Stimulated activated CD4-positive, alpha-beta T cell treated with anti-CD3 and anti-CD28 coated beads, Interleukin-1b, Interleukin-23, amount 100 ng/mL, for 1 hour (primary cell): Measurements from ENCODE around the gene HOXD8.

Experiments
- DNase-seq, 2 donors: peaks; one replicate each; pipeline ENCODE4 v3.0.0-alpha.2; 2020; ENCODE audit warnings: low read depth in 2 of 2

The HOXD8 gene

DNA sequence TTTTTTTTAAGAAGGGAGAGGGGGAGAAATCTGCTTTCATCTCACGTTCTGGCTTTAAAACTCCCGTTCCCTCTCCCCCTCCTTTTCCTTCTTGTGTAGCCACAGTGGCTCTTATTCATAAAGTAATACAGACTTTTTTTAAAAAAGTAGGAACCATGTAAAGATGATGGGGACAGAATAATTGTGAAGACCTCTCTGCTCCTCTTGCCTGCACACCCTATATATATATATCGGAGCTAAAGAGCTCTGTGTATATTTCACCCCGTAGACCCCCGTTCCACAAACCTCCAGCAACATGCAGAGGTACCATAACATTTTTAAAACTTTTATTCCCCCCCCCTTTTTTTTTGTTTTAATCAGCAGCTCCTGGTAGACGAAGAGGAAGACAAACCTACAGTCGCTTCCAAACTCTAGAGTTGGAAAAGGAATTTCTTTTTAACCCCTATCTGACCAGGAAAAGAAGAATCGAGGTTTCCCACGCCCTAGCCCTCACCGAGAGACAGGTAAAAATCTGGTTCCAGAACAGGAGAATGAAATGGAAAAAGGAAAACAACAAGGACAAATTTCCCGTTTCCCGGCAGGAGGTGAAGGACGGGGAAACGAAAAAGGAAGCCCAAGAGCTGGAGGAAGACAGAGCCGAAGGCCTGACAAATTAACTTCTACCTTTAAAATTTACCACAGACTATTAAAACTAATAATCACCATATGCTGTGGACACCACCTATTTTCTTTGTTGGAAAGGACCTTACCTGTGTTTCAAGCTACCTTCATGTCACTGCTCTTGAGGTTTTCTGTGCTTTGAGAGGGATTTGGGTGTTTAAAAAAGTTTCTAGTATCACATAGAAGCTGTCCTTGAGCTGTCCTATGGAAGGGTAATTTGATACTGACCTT is 1.7 kb downstream of the HOXD8 start:
- no peak for DNase-seq

GRCh38 chr2:176131848-176132158 is 2.3 kb downstream of the HOXD8 start:
- DNase-seq = no peak

GRCh38 chr2:176132205-176133171 is 3.0 kb downstream of the HOXD8 start:
- no peak for DNase-seq

DNA sequence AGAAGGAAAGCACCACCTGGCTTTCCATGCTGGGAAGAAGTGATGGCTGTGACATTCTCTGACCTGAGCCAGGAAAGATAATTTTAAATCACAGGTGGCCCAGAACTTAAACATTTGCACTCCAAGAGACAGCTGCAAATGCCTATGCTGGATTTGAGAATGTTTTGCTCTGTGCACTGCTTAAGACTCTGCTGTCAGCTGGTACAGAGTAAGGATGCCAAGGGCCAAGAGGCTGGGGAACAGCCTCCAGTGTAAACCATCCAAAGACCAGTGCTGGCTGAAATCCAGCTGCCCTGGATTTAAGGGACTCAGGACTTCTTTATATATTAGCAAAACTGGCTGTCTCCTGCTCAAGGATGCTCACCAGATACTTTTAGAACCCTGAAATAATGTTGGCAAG is 3.9 kb downstream of the HOXD8 start:
- no peak for DNase-seq

- no peak for DNase-seq
Observed at GRCh38 chr2:176134035-176134434, 4.5 kb downstream of the HOXD8 start.

- DNase-seq = no peak
Observed at GRCh38 chr2:176135035-176135440, 5.5 kb downstream of the HOXD8 start.

DNA sequence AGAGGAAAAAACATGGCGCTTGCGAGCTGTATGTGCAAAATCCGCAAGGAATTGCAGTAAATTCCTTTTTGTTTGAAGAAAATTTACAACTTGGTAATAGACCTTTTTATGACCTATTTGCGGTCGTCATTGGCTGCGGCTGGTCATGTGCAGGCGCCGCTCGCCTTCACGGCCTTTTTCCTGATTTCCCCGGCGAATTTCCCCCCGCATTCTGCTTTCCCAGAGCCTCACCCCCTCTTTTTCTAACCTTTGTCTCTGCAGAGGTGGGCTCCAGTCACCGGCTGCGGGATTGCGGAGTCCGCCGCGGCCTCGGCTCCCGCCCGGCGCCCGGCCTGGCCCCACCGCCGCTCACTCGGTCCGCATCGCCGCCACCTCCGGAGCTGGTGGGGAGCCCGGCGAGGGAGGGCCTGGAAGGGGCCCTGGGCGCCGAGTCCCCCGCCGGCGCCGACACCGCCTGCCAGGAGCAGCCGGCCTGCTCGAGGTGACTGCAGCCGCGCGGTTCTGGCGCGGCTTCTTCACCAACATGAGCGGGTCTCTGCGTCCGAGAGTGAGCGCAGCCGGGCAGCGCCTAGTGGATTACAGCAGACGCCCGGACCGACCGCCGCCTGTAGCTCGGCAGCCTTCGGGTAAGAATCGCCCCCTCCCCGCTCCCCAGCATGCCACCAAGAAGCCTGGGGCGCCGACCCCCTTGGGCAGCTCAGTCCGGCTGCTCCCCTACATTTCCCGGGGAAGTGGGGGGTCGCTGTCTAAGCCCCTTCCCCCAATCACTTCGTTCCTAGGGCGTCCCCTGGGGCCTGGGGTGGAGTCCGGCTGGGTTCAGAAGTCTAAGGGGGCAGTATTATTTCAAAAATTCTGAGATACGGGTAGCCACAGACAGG is 7.1 kb downstream of the HOXD8 start:
- no peak for DNase-seq

- no peak for DNase-seq
Observed at GRCh38 chr2:176137252-176137580, 7.7 kb downstream of the HOXD8 start.

- DNase-seq = no peak
Observed at GRCh38 chr2:176137906-176138305, 8.4 kb downstream of the HOXD8 start.

- no peak for DNase-seq
Observed at GRCh38 chr2:176138526-176138922, 9.0 kb downstream of the HOXD8 start.

- DNase-seq = no peak
Observed at GRCh38 chr2:176138923-176139660, 9.6 kb downstream of the HOXD8 start.

- no peak for DNase-seq
Observed at GRCh38 chr2:176139661-176140512, 10.4 kb downstream of the HOXD8 start.

DNA sequence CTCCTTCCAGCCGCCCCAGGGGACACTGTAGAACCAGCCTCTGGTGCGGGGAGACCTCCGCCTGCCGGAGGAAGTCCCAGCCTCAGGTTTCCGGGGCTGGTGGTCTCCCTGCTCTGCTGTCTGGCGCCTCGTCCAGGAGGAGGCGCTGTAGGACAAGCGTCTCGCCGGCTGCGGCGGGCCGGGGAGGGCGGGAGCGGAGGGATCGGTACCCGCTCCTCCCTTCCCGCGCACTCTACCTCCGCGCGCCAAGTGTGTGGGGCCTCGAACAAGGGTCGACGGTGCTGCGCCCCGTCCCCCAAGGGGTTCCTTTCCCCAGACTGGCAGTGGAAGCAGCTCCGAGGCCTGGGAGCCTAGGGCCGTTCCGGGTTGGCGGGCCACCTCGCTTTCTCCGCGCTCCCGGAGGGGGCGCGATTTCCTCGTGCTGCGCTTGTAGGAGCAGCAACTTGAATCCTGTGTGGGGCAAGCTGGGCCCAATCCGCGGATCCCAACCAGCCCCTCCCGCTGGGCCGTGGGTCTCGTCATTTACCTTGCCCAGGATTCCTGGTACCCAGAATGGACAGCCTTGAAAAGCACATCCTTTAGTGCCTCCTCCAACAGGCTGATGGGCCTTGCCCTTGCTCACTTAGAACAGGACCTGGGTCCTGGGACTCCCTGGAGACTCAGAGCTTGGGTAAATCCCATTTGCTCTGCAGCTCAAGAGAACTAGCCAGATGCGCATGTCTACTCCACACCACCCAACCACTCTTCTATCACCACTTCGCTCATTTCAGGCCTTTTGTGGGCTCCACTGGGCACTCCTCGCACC is 11.2 kb downstream of the HOXD8 start:
- DNase-seq = peak in 1 of 2 donors; percentile 44

DNA sequence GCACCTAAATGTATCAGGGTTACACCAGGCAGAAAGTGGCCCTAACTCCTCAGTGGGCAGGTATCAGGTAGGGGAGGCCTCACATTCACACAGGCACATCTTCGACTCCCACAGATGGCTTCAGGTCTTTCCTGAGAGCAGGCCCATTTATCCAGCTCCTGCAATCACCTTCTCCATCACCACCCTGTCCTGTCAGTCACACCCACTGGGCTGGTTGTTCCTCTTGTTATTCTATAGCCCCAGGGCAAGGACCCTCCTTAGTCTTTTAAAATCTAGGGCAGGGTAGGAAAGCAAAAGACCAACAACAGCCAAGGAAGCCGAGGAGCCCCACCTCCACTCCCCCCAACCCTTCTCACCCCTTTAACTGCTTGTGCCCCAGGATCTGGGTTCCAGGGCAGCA is 12.8 kb downstream of the HOXD8 start:
- no peak for DNase-seq

GRCh38 chr2:176145085-176145969 is 15.8 kb downstream of the HOXD8 start:
- DNase-seq = no peak

GRCh38 chr2:176146101-176146500 is 16.6 kb downstream of the HOXD8 start:
- no peak for DNase-seq

- no peak for DNase-seq
Observed at GRCh38 chr2:176146645-176147044, 17.1 kb downstream of the HOXD8 start.

- no peak for DNase-seq
Observed at GRCh38 chr2:176147210-176147799, 17.8 kb downstream of the HOXD8 start.
